Panc1 (cell line): ENCODE data around the gene CRELD2. TPM values are rescaled to one million over a fixed set of nuclear protein-coding genes. Genes with fewer than 3 reads are reported as not detected.

Experiments
- ATAC-seq: fragments of 200-7000 bp; cut with Tn5 transposase; 2 replicates; pipeline ENCODE4 v1.9.1; 2020; ENCODE audit warnings: mild to moderate bottlenecking, moderate library complexity
- BruUV-seq: library from RNA; stranded (reverse); fragments of 400-500 nt; replicated peaks from 2 replicates; lab custom pipeline; 2021; lab: Mats Ljungman, UMichigan
- CTCF ChIA-PET: fragments of 300-600 bp; sonication (Branson Sonifier 250); formaldehyde crosslinking; loops from one replicate; lab custom pipeline; 2022; ENCODE audit warnings: antibody characterized with exemption; lab: Charles Lee
- POLR2A ChIA-PET: fragments of 300-600 bp; sonication (Branson Sonifier 250); formaldehyde crosslinking; loops from one replicate; lab custom pipeline; 2022; ENCODE audit warnings: antibody characterized with exemption; lab: Charles Lee
- DNase-seq: peaks from one replicate; pipeline ENCODE4 v3.0.0-alpha.2; 2010; ENCODE audit warnings: low read depth, low spot score
- H3K27ac ChIP-seq: 2 replicates; pipeline ENCODE4 v1.5.1; 2011; ENCODE audit warnings: mild to moderate bottlenecking, low read length, inconsistent platforms
- H3K27me3 ChIP-seq: fragments of 200-500 bp; sonication (Bioruptor generic); 2 replicates; pipeline ENCODE4 v1.6.0; 2014; ENCODE audit warnings: low read length, inconsistent platforms; ENCODE audit not compliant: control insufficient read depth, insufficient read depth
- H3K36me3 ChIP-seq: fragments of 200-500 bp; sonication (Bioruptor generic); 2 replicates; pipeline ENCODE4 v1.5.1; 2014; ENCODE audit warnings: inconsistent platforms, mild to moderate bottlenecking, low read length, moderate library complexity; ENCODE audit not compliant: control insufficient read depth, insufficient read depth
- H3K4me1 ChIP-seq: 2 replicates; pipeline ENCODE4 v1.5.1; 2011; ENCODE audit warnings: inconsistent platforms, mild to moderate bottlenecking, low read length, moderate library complexity; ENCODE audit not compliant: control insufficient read depth, insufficient read depth
- H3K4me3 ChIP-seq, 2 experiments: 2 replicates each; pipeline ENCODE4 v1.5.1; 2011 to 2012; ENCODE audit warnings: low read depth in 2 of 2, low read length in 2 of 2, mild to moderate bottlenecking in 2 of 2, inconsistent platforms in 1 of 2, moderate library complexity in 1 of 2
- H3K9me3 ChIP-seq: fragments of 200-500 bp; sonication (Bioruptor generic); 2 replicates; pipeline ENCODE4 v1.5.1; 2014; ENCODE audit warnings: low read depth, mild to moderate bottlenecking, inconsistent platforms, low read length, moderate library complexity; ENCODE audit not compliant: control insufficient read depth, insufficient read depth
- CTCF ChIP-seq: fragments of 450-650 bp; IDR thresholded peaks from 2 replicates; pipeline ENCODE4 v1.5.1; 2017; ENCODE audit warnings: mild to moderate bottlenecking
- POLR2AphosphoS5 ChIP-seq: IDR thresholded peaks from 2 replicates; pipeline ENCODE4 v1.6.1; 2012; ENCODE audit warnings: mild to moderate bottlenecking, low read depth, low read length, moderate library complexity
- REST ChIP-seq, 2 experiments: IDR thresholded peaks; 2 replicates each; pipeline ENCODE4 v1.6.1; 2011 to 2012; ENCODE audit warnings: low read depth in 2 of 2, control low read depth in 1 of 2, low read length in 1 of 2, mild to moderate bottlenecking in 1 of 2, moderate library complexity in 1 of 2; ENCODE audit not compliant: insufficient read depth in 1 of 2
- SIN3A ChIP-seq: IDR thresholded peaks from 2 replicates; pipeline ENCODE4 v1.6.1; 2012; ENCODE audit warnings: low read depth, mild to moderate bottlenecking, low read length, moderate library complexity, borderline replicate concordance; ENCODE audit not compliant: insufficient read depth
- TCF7L2 ChIP-seq: IDR thresholded peaks from 2 replicates; pipeline ENCODE4 v1.6.1; 2011; ENCODE audit warnings: mild to moderate bottlenecking, low read depth, low read length, inconsistent platforms
- in situ Hi-C: cut with HindIII; loops from 2 replicates; pipeline ENCODE4 v1.10.0; 2016; ENCODE audit warnings: low sequenced_read_pairs, low pct_unique_long_range_greater_than_20kb
- intact Hi-C: fragments of 100-400 bp; cut with micrococcal nuclease; formaldehyde crosslinking; loops from one replicate; pipeline ENCODE4 v1.10.0; 2022; ENCODE audit not compliant: unreplicated experiment
- total RNA-seq: library from RNA; stranded (reverse); gene quantifications from one replicate; pipeline ENCODE4 v1.2.1, GENCODE V29; 2021; ENCODE audit not compliant: unreplicated experiment

CRELD2 gene
- total RNA-seq, 1 experiment from 2014 or later = 59.7 TPM

GRCh38 chr22:49967706-49968208 lies 49.3 kb downstream of the CRELD2 start:
- ChIA-PET POLR2A (no interaction called here), CTCF (interaction anchor here (0.6 kb wide), 1 partner anchor 37 kb away, joined by 3 read pairs; no protein-coding TSS in a partner anchor)
- no peak for TF ChIP-seq CTCF
- no peak for TF ChIP-seq TCF7L2
- TF ChIP-seq REST (IDR thresholded peaks at IDR 0.05; ENCODE audit: insufficient read depth in 1 of 2, low read depth in 2 of 2, low read length in 1 of 2) = no peak
- no peak for TF ChIP-seq POLR2AphosphoS5
- no peak for TF ChIP-seq SIN3A
- no TSS peak for BruUV-seq
- intact Hi-C loops (no loop called here), in situ Hi-C loops (no loop called here)
- H3K27me3 ChIP-seq = no peaks in the 10 kb centered on the region
- DNase-seq (no peak), ATAC-seq (no peak)
- H3K36me3 ChIP-seq = no peaks in the 10 kb centered on the region; the same call in 1 of the 2 replicates
- H3K4me3 ChIP-seq = peak overlapping the region in 1 of 2 experiments; percentile 20; a peak in 1 of 4 replicates
- peak overlapping the region; percentile 46 for H3K27ac ChIP-seq
- peaks cover 63% of the 10 kb centered on the region for H3K4me1 ChIP-seq
- no peaks in the 10 kb centered on the region for H3K9me3 ChIP-seq

- H3K4me1 ChIP-seq = peaks cover 63% of the 10 kb centered on the region
- in situ Hi-C loops (no loop called here), intact Hi-C loops (no loop called here)
- DNase-seq = no peak
- H3K27ac ChIP-seq = no peak overlapping the region; the same call in 1 of the 2 replicates
- no peak for ATAC-seq
- CTCF ChIA-PET = no interaction called here
- TF ChIP-seq SIN3A (no peak), TCF7L2 (no peak), POLR2AphosphoS5 (no peak), CTCF (no peak), REST (IDR thresholded peaks at IDR 0.05; ENCODE audit: insufficient read depth in 1 of 2, low read depth in 2 of 2, low read length in 1 of 2) (no peak)
- no peaks in the 10 kb centered on the region for H3K9me3 ChIP-seq
- H3K27me3 ChIP-seq = no peaks in the 10 kb centered on the region
- H3K36me3 ChIP-seq = no peaks in the 10 kb centered on the region; the same call in 1 of the 2 replicates
- POLR2A ChIA-PET = no interaction called here
- no TSS peak for BruUV-seq
- no peak overlapping the region for H3K4me3 ChIP-seq
These were observed 49.9 kb downstream of the CRELD2 start for GRCh38 chr22:49968313-49968830.
